Measurements from ENCODE around the gene RAD23A.
A peak's percentile ranks its signal among the peaks of the same experiment; 100 is the strongest.
"Not testable (repeated sequence)": the region's sequence is repeated elsewhere in the genome, so short reads cannot be mapped to it uniquely, and the experiment has no call there.

Gene RAD23A

DNA sequence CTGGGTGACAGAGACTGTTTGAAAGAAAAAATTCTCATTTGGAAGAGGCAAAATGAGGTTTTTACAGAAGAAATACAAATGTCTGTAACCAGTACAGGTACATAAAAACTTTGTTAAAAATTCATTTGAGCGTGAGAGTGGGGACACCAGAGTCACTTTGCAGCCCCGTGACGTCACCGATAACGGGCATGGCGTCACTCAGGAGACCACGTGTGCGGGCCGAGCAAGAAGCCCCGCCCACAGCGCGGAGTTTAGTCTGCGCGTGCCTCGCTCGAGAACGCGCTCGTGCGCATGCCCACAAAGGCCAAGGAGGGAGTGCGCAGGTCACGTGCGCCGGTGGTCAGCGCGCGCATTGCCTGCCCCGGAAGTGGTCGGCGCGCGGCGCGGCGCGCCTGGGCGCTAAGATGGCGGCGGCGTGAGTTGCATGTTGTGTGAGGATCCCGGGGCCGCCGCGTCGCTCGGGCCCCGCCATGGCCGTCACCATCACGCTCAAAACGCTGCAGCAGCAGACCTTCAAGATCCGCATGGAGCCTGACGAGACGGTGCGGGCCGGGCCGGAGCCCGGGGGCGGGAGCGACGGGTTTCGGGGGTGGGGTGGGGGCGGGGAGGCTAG, at the start of gene RAD23A:
Gene RAD23A, plus strand, starts transcription at position 384 of the 613 bp plus-strand sequence. Its CDS starts 87 bp downstream, at position 471.
- peak; percentile 74 for DNase-seq

DNA sequence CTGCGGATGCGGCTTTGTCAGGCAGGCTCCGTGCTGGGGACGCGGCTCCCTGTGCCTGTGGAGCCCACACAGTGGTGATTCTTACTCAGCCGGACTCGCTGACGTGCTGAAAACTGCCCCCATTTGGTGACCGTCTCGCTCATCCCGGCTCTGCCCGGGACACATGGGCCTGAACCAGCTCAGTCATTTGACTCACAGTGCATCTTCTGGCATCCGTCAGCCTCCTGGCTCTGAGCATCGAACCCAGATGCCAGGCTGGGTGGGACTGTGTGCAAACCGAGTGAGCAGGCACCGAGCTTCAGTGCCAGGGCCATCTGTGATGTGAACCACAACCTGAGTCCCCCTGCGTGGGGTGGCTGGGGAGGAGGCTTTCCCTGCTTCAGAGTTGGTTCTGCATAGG, 49.2 kb upstream of the RAD23A start:
- DNase-seq = no peak

DNA sequence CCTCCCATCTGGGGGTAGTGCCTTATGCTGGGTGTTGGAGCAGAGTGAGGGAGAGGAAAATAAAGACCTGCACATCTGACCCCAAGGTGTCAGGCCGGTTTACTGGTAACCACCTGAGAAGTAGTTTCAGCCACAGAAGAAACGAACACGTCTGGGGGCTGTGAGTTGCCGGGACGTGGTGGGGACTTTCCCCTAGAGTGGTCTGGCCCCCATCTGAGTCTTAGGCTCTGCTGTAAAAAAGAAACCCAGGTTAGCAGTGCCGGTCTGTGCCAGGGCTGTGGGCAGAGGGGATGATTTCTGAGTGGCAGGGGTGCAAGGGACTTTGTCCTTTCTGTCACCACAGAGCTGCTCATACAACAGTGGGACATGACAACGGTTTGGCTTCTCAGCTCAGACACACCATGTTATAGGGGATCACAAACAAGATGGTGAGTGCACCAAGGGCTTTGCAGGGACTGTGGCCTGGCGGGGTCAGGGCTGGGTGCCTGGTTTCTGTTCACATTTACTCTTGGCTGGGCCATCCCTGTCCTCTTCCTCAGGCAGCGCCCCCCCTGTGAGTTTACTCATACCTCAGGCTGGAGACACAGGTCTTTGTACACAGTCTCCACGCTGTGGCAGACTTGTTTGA, 45.7 kb upstream of the RAD23A start:
- no peak for DNase-seq

DNA sequence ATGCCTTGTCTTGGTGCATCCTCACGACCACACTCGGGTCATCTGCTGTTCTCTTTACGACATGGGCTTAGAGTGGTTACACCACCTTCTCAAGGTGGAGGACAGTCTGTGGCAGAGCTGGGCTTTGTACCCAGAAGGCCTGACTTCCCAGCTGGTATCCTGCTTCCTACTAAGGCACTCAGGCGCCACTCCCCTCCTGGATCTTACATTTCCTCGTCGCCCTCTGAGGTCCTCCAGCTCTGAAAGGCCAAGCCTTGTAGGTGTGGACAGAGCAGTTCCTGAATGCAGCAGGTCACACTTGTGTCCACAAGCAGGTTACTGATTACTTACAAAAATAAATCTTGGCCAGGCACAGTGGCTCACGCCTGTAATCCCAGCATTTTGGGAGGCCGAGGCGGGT, 38.5 kb upstream of the RAD23A start:
- DNase-seq = no peak

DNA sequence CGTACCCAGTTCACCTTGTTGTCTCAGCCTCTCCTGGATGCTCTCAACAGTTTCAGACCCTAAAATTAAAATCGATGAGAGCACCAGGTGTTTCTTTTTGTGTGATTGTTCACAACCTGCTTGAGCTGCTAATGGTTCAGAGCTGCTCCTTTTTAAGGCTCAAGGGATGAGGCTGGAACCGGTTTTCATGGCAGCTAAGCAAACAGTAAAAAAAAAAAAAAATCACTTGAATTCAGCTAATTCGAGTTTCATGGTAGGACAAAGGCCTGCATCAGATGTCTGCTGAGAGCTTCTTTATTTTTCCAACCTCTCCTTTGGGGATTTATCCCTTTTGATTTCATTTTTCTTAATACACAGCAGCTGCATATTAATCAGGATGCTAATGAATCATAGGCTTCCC, 33.1 kb upstream of the RAD23A start:
- DNase-seq = no peak

DNA sequence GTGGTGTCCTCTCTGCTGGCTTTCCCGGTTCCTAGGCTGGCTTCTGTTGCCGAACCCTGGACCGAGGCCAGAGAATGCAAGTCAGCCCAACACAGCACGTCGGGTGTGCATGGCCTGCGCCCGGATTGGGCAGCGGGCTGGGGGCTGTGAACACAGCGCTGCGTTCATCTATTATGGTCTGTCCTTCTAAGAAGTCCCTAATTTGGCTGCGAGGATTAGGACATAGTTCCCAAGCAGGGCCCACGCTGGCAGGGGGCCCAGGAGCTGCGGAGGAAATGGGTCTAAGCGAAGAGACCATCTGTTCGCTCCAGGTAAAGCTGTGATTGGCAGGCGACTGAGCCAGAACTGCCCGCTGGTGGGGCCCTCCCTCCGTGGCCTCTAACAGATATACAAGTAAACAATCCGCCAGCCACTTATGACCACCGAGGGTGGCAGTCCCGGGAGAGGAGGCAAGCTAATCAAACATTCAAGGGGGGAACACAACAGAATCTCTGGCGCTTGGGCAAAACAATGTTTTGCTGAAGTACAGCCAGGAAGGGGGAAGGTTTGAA, 32.6 kb upstream of the RAD23A start:
- peak; percentile 1 for DNase-seq

DNA sequence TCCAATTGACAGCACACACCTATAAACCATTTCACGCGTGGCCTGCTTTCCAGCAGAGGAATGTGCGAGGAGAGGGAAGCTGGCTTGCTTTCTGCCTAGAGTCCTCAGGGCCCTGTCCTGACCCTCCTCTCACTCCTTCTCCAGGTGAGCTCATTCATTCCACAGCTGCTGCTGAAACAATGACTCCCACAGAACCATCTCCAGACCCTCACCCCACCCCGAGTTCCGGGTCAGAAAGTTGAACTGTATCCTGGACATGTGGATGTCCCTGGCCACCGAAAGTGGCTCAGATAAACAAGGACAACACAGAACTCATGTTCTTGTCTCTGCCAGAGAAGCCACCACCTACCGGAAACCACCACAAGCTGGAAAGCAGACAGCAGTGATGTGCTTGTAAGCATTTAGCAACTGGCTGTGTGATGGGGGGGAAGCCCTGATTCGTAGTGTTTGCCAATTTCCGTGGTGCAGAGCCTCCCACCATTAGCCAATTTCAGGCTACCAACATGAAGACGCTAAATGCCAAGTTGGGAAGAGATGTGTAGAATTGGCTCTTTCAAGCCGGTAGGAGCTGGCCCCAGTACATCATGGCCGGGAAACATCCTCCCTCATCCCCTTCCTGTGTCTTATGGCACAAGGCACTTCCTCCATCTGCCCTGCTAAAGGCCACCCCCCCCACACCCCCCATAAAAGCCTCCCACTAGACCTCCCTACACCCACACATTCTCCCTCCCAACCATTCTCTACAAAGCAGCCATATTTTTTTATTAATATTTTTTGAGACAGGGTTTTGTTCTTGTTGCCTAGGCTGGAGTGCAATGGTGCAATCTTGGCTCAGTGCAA, 31.6 kb upstream of the RAD23A start:
- DNase-seq = no peak

DNA sequence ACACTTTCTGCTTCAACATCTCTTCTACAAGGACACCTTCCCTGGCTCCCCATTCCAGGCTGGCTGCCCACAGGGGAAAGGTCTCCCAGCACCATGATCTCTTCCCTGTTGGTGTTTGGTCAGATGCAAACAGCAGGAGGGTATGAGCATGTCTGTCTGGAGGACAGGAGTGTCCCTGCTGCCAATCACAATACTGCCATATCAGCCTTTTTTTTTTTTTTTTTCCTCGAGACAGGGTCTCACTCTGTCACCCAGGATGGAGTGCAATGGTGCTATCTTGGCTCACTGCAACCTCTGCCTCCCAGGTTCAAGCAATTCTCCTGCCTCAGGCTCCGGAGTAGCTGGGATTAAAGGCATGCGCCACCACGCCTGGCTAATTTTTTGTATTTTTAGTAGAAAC, 29.8 kb upstream of the RAD23A start:
- DNase-seq = not testable (repeated sequence)

DNA sequence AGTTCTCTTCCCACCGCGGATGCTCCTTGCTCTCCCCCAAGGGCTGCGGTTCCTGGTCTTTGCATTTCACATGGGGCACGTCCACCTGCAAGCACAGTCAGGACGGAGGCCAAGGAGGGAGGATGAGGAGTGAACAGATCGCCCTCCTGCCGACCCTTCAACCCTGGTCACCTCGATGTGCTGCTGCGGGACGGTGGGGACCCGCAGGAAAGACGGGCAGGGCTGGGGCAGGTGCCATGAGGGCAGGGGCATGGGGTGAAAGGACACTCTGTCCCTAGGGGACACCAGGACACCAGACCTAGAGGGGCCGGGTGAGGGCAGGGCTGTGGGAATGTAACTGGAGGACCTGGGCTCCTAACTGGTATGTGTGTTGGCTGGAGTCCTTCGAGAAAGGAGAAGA, 27.4 kb upstream of the RAD23A start:
- DNase-seq = no peak

DNA sequence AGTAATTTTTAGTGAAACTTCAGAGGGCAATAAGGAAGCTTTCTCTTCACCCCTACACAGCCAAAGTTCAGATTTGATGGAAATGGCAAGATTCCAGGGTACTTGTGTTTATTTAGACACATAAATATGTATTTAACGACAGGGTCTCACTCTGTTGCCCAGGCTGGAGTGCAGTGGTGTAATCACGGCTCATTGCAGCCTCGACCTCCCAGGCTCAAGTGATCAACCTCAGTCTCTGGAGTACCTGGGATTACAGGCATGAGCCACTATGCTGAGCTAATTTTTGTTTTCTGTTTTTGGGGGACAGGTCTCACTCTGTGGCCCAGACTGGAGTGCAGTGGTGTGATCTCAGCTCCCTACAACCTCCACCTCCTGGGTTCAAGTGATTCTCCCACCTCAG, 24.6 kb upstream of the RAD23A start:
- no peak for DNase-seq

DNA sequence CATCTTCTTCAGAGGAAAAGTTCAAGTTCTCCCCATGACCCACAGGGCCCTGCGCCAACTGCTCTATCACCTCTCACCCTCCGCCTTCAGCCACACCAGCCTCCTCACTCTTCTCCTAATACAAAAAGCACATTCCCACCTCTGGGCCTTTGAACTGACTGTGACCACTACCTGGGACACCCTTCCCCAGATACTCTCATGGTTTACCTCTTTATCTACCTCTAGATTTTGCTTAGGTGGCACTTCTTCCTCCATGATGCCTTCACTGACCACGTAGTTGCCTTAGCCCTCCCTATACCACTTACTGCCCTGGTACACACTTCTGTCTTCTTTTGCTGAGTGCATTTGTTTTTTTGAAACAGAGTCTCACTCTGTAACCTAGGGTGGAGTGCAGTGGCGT, 22.7 kb upstream of the RAD23A start:
- no peak for DNase-seq

DNA sequence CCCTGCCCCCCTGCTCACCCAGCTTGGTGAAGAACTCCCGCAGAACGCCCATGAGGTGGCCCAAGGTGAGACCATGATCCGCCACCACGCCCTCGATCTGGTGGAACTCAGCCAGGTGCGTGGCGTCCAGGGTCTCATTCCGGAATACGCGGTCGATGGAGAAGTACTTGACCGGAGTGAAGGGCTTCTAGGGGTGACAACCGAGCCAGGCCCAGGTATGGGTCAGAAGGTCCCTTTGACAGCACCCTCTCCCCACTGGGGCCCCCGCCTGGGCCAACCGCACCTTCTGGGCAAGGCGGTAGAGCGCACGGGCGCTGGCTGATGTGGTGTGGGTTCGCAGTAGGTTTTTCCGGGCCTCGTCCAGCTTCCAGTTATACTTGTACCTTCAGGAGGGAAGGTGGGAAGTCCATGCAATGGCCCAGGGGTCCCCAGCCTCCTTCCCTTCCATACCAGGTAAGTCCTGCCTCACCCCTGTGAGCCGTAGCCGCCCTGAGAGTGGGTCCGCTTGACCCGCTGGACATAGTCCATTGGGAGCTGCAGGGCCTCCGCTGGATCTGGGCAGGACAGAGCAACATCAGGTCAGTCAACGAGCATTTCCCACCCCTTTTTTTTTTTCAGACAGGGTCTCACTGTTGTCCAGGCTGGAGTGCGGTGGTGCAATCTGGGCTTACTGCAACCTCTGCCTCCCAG, 20.9 kb upstream of the RAD23A start:
- DNase-seq = no peak

DNA sequence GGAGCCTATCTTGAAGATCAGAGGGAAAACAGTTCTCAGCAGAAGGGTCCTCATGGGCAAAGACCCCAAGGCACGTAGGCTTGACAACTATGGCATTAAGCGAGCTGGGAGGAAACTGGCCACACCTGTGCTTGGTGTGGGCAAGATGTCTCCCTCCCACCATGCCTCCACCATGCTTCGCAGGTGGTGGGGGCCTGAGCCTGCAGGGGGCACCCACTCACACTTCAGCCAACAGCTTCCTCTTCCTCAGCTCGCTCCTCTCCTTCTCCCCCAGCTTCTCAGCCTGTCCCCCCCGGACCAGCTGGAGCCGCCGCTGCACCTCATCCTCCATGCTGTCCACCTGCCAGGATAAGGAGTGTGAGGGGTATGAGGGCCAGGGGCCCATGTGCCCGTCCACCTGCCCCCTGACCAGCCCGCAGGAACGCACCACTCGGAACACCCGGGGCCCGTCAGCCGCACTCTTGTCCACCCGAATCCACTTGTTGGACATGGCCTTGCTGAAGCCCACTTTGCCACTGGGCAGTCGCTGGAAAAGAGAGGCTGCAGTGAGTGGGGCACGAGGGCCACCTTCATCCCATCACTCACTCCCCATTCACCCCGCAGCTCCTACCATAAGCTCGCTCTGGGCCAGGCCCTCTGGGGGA, 15.5 kb upstream of the RAD23A start:
- no peak for DNase-seq

DNA sequence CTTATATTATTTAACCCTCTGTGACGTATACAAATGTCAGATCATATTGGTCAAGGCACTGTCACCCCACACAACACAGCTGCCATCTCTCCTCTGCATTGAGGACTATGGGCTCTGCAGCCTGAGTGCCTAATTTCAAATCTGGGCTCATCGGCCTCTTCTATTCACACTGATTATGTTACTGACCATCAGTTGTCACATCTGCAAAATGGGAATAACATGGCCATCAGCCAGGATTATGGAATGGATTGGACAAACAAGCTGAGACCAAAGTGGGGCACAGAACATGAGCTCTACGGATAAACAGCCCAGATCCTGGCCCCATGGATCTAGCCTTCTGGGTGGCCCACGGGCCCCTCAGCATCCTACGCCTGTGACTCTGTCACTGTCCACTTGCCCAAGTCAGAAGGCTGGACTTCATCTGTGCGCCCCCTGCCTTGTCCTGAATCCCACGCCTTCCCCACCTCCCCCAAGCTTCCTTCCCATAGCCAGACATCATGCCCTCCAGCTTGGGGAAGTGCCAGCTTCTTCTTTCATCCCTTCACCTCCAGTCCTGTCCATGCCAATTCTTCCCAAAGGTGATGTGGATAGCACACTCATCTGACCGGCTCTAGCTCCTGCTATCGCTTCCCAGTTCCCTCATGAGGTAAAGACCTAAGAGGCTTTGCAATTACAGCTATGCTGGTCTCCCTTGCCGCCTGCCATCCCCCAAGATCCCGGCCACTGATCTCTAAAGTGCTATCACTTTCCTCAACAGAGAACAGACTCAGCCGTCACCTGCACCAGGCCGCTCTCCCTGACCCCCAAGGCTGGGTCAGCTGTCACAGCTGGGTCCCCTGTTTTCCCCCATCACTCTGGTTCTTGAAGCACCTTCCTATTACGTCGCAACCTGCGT, 13.0 kb upstream of the RAD23A start:
- no peak for DNase-seq

DNA sequence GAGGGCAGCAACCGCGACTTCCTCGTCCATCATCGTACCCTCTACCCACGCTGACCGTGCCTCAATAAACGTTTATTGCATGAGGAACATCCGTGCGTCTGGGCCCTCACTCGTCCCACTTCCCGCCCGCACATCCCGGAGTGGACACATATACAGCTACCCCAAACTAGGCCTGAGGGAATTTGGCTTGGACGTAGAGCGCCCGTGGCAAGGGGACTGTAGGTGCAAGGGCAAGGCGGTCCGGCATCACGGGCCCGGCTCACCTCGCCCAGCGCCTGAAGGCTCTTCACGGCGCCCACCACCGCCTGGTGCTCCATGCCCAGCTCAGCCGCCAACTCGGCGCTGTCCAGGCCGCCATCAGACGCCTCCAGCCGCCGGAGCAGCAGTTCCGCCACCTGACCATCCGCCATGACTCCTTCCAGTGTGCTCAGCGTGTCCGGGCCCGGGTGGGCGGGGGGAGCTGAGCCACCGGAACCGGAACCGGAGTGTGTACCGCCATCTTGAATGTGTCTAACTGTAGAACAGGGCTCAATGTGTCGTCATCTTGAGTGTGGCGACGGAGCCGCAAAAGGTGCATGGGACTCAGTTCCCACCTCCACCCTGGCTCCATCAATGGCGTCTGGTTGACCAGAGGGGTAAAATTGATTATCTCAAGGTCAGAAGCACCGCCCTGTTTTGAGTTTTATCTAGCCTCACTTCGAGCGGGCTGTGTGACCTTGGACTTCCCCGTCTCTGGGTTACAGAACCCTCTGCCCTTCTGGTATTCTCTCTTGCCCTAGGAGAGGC, 12.2 kb upstream of the RAD23A start, which contains the start of gene FARSA:
Gene FARSA, minus strand, starts transcription at position 425 of the 786 bp plus-strand sequence. Its CDS starts 15 bp downstream, at position 410.
- DNase-seq = peak; percentile 52

DNA sequence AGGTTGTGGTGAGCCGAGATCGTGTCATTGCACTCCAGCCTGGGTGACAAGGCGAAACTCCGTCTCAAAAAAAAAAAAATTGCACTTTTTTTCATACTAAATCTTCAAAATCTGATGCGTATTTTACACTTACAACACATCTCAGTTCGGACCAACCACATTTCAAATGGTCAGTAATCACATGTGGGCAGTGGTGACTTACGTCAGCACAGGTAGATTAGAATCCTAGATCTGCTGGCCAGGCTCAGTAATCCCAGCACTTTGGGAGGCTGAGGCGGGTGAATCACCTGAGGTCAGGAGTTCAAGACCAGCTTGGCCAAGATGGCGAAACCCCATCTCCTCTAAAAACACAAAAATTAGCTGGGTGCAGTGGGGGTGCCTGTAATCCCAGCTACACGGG, 10.6 kb upstream of the RAD23A start:
- no peak for DNase-seq

DNA sequence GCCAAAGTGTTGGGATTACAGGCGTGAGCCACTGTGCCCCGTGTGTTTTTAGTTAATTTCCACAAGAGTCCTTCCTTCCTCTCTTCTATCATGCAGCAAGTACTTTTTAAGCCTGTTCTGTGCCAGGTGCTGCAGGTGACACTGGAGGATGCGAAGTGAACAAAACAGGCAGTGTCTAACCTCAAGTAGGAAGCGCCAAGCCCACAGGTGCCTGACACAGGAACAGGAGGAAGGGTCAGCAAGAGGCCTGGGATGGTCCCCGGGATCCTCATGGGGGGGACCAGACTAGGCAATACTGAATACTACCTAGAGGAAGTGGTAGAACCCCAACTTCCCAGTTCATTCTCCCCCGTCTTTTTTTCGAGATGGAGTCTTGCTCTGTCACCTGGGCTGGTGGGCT, 9.1 kb upstream of the RAD23A start:
- DNase-seq = no peak

DNA sequence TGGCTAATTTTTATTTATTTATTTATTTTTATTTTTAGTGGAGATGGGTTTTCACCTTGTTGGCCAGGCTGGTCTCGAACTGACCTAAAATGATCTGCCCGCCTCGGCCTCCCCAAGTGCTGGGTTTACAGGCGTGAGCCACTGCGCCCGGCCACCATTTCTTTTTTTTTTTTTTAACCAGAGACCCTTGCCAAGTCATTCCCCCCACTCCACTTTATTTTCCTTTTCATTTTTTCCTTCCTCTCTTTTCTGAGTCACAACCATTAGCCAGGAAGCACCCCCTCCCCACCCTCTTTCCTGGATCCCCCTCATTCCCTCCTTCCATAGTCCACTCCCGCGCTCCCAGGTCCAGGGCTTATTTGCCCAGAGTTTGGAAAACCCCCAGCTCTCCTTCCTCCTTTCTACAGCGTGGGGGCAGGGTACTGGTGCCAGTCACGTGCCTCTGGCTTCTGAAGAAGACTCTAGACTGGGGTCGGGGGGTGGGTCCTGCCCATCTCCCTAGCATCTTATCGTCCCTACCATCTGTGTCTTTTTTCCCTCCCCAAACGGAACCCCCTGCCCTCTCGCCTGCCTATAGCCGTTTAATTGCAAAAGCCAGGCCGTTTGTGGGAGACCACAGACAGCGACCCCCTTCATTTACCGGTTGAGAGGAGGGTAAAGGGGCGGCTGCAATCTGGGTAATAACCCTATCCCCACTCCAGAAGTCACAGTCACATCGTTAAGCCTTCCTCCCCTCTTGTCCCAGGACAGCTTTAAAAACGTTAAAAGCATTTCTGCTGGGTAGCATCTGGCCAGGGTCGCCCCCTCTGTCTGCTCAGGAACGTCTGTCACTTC, 8.4 kb upstream of the RAD23A start:
- DNase-seq = no peak

DNA sequence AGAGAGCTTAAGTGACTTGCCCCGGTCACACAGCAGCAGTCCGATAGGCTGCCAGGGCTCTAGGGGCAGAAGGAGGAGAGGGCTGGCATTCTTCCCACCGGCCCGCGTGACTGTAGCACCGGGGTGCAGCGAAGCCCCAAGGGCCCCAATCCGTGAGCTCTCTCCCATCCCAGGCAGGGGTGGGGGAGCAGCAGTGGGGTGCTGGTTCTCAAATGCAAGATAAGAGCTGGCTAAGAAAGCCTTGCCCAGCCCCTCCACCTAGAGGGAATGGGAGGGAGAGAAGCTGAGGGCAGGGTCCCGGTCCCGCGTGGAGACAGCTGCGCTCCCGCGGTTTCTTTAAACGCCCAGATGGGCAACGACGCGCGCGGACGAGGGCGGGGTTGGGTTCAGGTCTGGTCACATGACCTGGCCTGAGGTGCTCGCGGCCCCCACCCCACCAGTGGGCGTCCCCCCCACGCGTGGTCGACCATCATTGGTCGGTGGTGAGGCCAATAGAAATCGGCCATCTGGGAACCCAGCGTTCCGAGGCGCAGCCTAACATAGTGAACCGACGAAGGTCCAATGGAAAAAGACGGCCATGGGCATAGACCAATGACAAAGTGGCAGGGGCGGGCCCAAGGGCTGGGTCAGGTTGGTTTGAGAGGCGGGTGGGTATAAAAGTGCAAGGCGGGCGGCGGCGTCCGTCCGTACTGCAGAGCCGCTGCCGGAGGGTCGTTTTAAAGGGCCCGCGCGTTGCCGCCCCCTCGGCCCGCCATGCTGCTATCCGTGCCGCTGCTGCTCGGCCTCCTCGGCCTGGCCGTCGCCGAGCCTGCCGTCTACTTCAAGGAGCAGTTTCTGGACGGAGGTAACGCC, 7.5 kb upstream of the RAD23A start, which contains the start of gene CALR:
Gene CALR, plus strand, starts transcription at position 683 of the 852 bp plus-strand sequence. Its CDS starts 71 bp downstream, at position 754.
- peak; percentile 90 for DNase-seq

Data from NCI-H526 treated with DMSO at 0.1 percent for 48 hours (cell line).